Loucy (cell line): ENCODE results near the gene APOLD1.
A peak's percentile ranks its signal among the peaks of the same experiment; 100 is the strongest.

Source experiments
- H2AFZ ChIP-seq: fragments of 200-600 bp; sonication (generic); 2 replicates; pipeline ENCODE4 v1.6.0; 2016; ENCODE audit warnings: antibody characterized with exemption, mild to moderate bottlenecking, low read length, moderate library complexity
- H3F3A ChIP-seq: fragments of 200-600 bp; 2 replicates; pipeline ENCODE4 v1.6.0; 2016; ENCODE audit warnings: antibody characterized with exemption, low read depth, mild to moderate bottlenecking
- H3K27me3 ChIP-seq: fragments of 200-600 bp; sonication (generic); 2 replicates; pipeline ENCODE4 v1.6.1; 2014; ENCODE audit warnings: low read length, mild to moderate bottlenecking; ENCODE audit not compliant: insufficient read depth, poor library complexity, severe bottlenecking
- H3K36me3 ChIP-seq: fragments of 200-600 bp; sonication (generic); 2 replicates; pipeline ENCODE4 v1.6.1; 2016; ENCODE audit warnings: low read length; ENCODE audit not compliant: insufficient read depth
- H3K4me1 ChIP-seq: fragments of 200-600 bp; sonication (generic); 2 replicates; pipeline ENCODE4 v1.5.1; 2014; ENCODE audit warnings: low read length, mild to moderate bottlenecking; ENCODE audit not compliant: insufficient read depth, poor library complexity, severe bottlenecking
- H3K4me2 ChIP-seq: fragments of 200-600 bp; sonication (generic); 2 replicates; pipeline ENCODE4 v1.6.0; 2014; ENCODE audit warnings: antibody characterized with exemption, low read length, low read depth, mild to moderate bottlenecking; ENCODE audit not compliant: poor library complexity, severe bottlenecking
- H3K4me3 ChIP-seq: fragments of 200-600 bp; sonication (generic); 2 replicates; pipeline ENCODE4 v1.5.1; 2014; ENCODE audit warnings: low read length, mild to moderate bottlenecking, mixed read lengths; ENCODE audit not compliant: poor library complexity, severe bottlenecking
- H3K79me2 ChIP-seq: fragments of 200-600 bp; sonication (generic); 2 replicates; pipeline ENCODE4 v1.6.1; 2014; ENCODE audit warnings: low read length; ENCODE audit not compliant: insufficient read depth
- H3K9ac ChIP-seq: fragments of 200-600 bp; sonication (generic); 2 replicates; pipeline ENCODE4 v1.6.0; 2014; ENCODE audit warnings: mild to moderate bottlenecking, low read depth, low read length, moderate library complexity; ENCODE audit not compliant: poor library complexity, severe bottlenecking
- H3K9me2 ChIP-seq: fragments of 200-600 bp; sonication (generic); replicated peaks from 2 replicates; pipeline ENCODE4 v1.6.1; 2016; ENCODE audit warnings: low read depth, low read length, mixed read lengths
- H3K9me3 ChIP-seq: fragments of 200-600 bp; sonication (generic); 2 replicates; pipeline ENCODE4 v1.6.1; 2014; ENCODE audit warnings: mild to moderate bottlenecking, antibody characterized with exemption, low read length, low read depth; ENCODE audit not compliant: insufficient read depth
- H4K20me1 ChIP-seq: fragments of 200-600 bp; sonication (generic); 2 replicates; pipeline ENCODE4 v1.6.0; 2014; ENCODE audit warnings: antibody characterized with exemption, low read length, mild to moderate bottlenecking; ENCODE audit not compliant: insufficient read depth, poor library complexity, severe bottlenecking
- CTCF ChIP-seq: fragments of 200-600 bp; sonication (generic); conservative IDR thresholded peaks from 2 replicates; pipeline ENCODE4 v1.5.1; 2014; ENCODE audit warnings: mild to moderate bottlenecking, antibody characterized with exemption, low read length
- EZH2phosphoT487 ChIP-seq: fragments of 200-600 bp; IDR thresholded peaks from 2 replicates; pipeline ENCODE4 v1.6.1; 2018; ENCODE audit warnings: antibody characterized with exemption, mild to moderate bottlenecking, moderate library complexity, borderline replicate concordance

The APOLD1 gene

GRCh38 chr12:12812174-12812573 lies 26.7 kb downstream of the APOLD1 start:
- H2AFZ ChIP-seq, result no peak overlapping the region
- H3K9me3 ChIP-seq, result no peaks in the 10 kb centered on the region
- no peak overlapping the region for H3K4me3 ChIP-seq
- H3K36me3 ChIP-seq, result no peaks in the 10 kb centered on the region
- no peak overlapping the region for H3K4me2 ChIP-seq
- no peaks in the 10 kb centered on the region for H3K27me3 ChIP-seq
- peaks cover 40% of the 10 kb centered on the region for H3K79me2 ChIP-seq
- H3K4me1 ChIP-seq, result peaks cover 49% of the 10 kb centered on the region
- H3K9ac ChIP-seq, result no peak overlapping the region
- TF ChIP-seq EZH2phosphoT487 (no peak), CTCF (no peak)
- H3F3A ChIP-seq, result peaks cover 5% of the 10 kb centered on the region; the same call in 1 of the 2 replicates
- H3K9me2 ChIP-seq, result no peaks in the 10 kb centered on the region
- H4K20me1 ChIP-seq, result peaks cover 14% of the 10 kb centered on the region

- H3K4me3 ChIP-seq, result no peak overlapping the region
- H4K20me1 ChIP-seq, result peaks cover 14% of the 10 kb centered on the region
- no peak overlapping the region for H3K4me2 ChIP-seq
- peaks cover 53% of the 10 kb centered on the region for H3K4me1 ChIP-seq
- H2AFZ ChIP-seq, result no peak overlapping the region
- peaks cover 5% of the 10 kb centered on the region; the same call in 1 of the 2 replicates for H3F3A ChIP-seq
- no peaks in the 10 kb centered on the region for H3K36me3 ChIP-seq
- no peak for TF ChIP-seq CTCF
- no peak for TF ChIP-seq EZH2phosphoT487
- H3K79me2 ChIP-seq, result peaks cover 44% of the 10 kb centered on the region
- H3K27me3 ChIP-seq, result no peaks in the 10 kb centered on the region
- H3K9me3 ChIP-seq, result no peaks in the 10 kb centered on the region
- H3K9me2 ChIP-seq, result no peaks in the 10 kb centered on the region
- no peak overlapping the region for H3K9ac ChIP-seq
These were observed 27.2 kb downstream of the APOLD1 start for GRCh38 chr12:12812618-12813119.

GRCh38 chr12:12813120-12814101 lies 28.0 kb downstream of the APOLD1 start, which contains the start of gene DDX47:
DDX47 (plus strand) TSS chr12:12813346; CDS start chr12:12813368, 22 bp downstream.
- H3K4me2 ChIP-seq, result peak within 1 kb of the TSS; percentile 99
- peaks cover 50% of the 10 kb centered on the region for H3K4me1 ChIP-seq
- no peaks in the 10 kb centered on the region for H3K27me3 ChIP-seq
- H3K79me2 ChIP-seq, result peaks cover 52% of the 10 kb centered on the region
- H3K4me3 ChIP-seq, result peak within 1 kb of the TSS; percentile 83
- no peaks in the 10 kb centered on the region for H3K9me2 ChIP-seq
- H3K36me3 ChIP-seq, result no peaks in the 10 kb centered on the region
- H3K9me3 ChIP-seq, result no peaks in the 10 kb centered on the region
- peak within 1 kb of the TSS; percentile 80 for H3K9ac ChIP-seq
- H2AFZ ChIP-seq, result peak within 1 kb of the TSS; percentile 55
- peaks cover 14% of the 10 kb centered on the region for H4K20me1 ChIP-seq
- H3F3A ChIP-seq, result peaks cover 4% of the 10 kb centered on the region; the same call in 1 of the 2 replicates
- no peak for TF ChIP-seq EZH2phosphoT487
- TF ChIP-seq CTCF, result peak; percentile 81
